ENCODE measurements around the gene YBX3. TPM values are rescaled to one million over a fixed set of nuclear protein-coding genes. Genes with fewer than 3 reads are reported as not detected.

YBX3 gene
- total and polyA plus RNA-seq, 2 of the 4 experiments (the other 2 are of a cell fraction), result 33.7 to 132 TPM

GRCh38 chr12:10739157-10740118 lies 16.3 kb upstream of the YBX3 start:
- Histone ChIP-seq H2BK5ac (ENCODE audit: low read depth, low read length, poor library complexity, severe bottlenecking) (no peak overlapping the region), H3K36me3 (ENCODE audit: control insufficient read depth, insufficient read depth, low read length) (no peaks in the 10 kb centered on the region), H3K23ac (ENCODE audit: low read depth, low read length) (no peak overlapping the region), H3K4me1 (ENCODE audit: control insufficient read depth, insufficient read depth, low read length) (no peaks in the 10 kb centered on the region), H3K27me3 (ENCODE audit: control insufficient read depth, insufficient read depth, low read length) (peaks cover 16% of the 10 kb centered on the region), H3K9me3 (ENCODE audit: control insufficient read depth, insufficient read depth, low read length) (no peaks in the 10 kb centered on the region), H2AK5ac (ENCODE audit: low read depth, low read length) (no peak overlapping the region), H3K4me3 (ENCODE audit: insufficient read depth, low read depth, low read length) (no peak overlapping the region), H3K27ac (ENCODE audit: insufficient read depth, low read length) (no peak overlapping the region), H2BK20ac (ENCODE audit: low read depth, low read length) (no peak overlapping the region), H4K20me1 (ENCODE audit: insufficient read depth, low read length) (no peaks in the 10 kb centered on the region), H3K79me1 (ENCODE audit: low read depth in 1 of 2, low read length in 2 of 2) (no peaks in the 10 kb centered on the region), H2BK15ac (ENCODE audit: low read depth, low read length) (no peak overlapping the region), H3K56ac (ENCODE audit: extremely low read depth, insufficient read depth, low read length) (no peak overlapping the region), H4K8ac (ENCODE audit: low read depth in 2 of 2, low read length in 2 of 2) (no peak overlapping the region), H3K9me1 (ENCODE audit: insufficient read depth, low read length) (no peaks in the 10 kb centered on the region), H3K4ac (ENCODE audit: low read depth, low read length) (no peak overlapping the region), H3K4me2 (ENCODE audit: low read depth, low read length) (no peak overlapping the region), H4K5ac (ENCODE audit: low read depth, low read length) (no peak overlapping the region), H2AFZ (replicated peaks; ENCODE audit: low read length, poor library complexity) (no peak overlapping the region), H2AK9ac (replicated peaks; ENCODE audit: low read depth, low read length, poor library complexity) (no peak overlapping the region), H2BK120ac (ENCODE audit: low read depth, low read length) (no peak overlapping the region), H3K14ac (replicated peaks; ENCODE audit: low read depth, low read length) (no peak overlapping the region), H3K18ac (ENCODE audit: low read depth, low read length) (no peak overlapping the region), H4K91ac (ENCODE audit: insufficient read depth, low read depth, low read length) (no peak overlapping the region), H3K9ac (ENCODE audit: low read depth, low read length) (no peak overlapping the region)
- dilution Hi-C loops (cut with HindIII; ENCODE audit: low sequenced_read_pairs, unreplicated experiment) (no loop called here), intact Hi-C loops (cut with micrococcal nuclease) (no loop called here), in situ Hi-C loops (cut with MboI; ENCODE audit: low sequenced_read_pairs) (no loop called here)
- ChIA-PET POLR2A (ENCODE audit: unreplicated experiment) (no interaction called here), CTCF (interaction anchor here (0.5 kb wide), 1 partner anchor 1251 kb away, joined by 3 read pairs; no protein-coding TSS in a partner anchor)
- no TSS peak for BruUV-seq (replicated peaks)
- DNase-seq (no peak), ATAC-seq (ENCODE audit: low read depth) (no peak)
- no CpG with 5 or more reads among the region's 8 CpGs for WGBS, 2 experiments (ENCODE audit: extremely low coverage in 2 of 2, insufficient read length in 1 of 2)
- TF ChIP-seq MAFK (IDR thresholded peaks at IDR 0.05; ENCODE audit: low read depth, low read length), result no peak
- TF ChIP-seq MAZ (IDR thresholded peaks at IDR 0.05; ENCODE audit: borderline replicate concordance, low read depth, low read length), result no peak
- TF ChIP-seq RFX5 (IDR thresholded peaks at IDR 0.05; ENCODE audit: low read depth, low read length), result no peak
- no peak for TF ChIP-seq CEBPB (IDR thresholded peaks at IDR 0.05; ENCODE audit: low read depth, low read length)
- no peak for TF ChIP-seq BHLHE40 (IDR thresholded peaks at IDR 0.05; ENCODE audit: low read depth, low read length)
- TF ChIP-seq NFE2L2 (IDR thresholded peaks at IDR 0.05; ENCODE audit: low read depth, low read length), result no peak
- TF ChIP-seq USF2 (IDR thresholded peaks at IDR 0.05; ENCODE audit: low read depth, low read length), result no peak
- no peak for TF ChIP-seq RCOR1 (IDR thresholded peaks at IDR 0.05; ENCODE audit: insufficient replicate concordance, low read length)
- TF ChIP-seq RAD21 (IDR thresholded peaks at IDR 0.05; ENCODE audit: low read length), result no peak
- TF ChIP-seq CTCF (conservative IDR thresholded peaks at IDR 0.05; ENCODE audit: low read depth, low read length), result no peak
- TF ChIP-seq, protein P1, sequence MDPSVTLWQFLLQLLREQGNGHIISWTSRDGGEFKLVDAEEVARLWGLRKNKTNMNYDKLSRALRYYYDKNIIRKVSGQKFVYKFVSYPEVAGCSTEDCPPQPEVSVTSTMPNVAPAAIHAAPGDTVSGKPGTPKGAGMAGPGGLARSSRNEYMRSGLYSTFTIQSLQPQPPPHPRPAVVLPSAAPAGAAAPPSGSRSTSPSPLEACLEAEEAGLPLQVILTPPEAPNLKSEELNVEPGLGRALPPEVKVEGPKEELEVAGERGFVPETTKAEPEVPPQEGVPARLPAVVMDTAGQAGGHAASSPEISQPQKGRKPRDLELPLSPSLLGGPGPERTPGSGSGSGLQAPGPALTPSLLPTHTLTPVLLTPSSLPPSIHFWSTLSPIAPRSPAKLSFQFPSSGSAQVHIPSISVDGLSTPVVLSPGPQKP (IDR thresholded peaks at IDR 0.05; ENCODE audit: borderline replicate concordance, low read depth, low read length), result no peak
- no peak for TF ChIP-seq POLR2A (IDR thresholded peaks at IDR 0.05; ENCODE audit: low read depth, low read length)
- no peak for TF ChIP-seq SMC3 (IDR thresholded peaks at IDR 0.05; ENCODE audit: low read depth, low read length)
- TF ChIP-seq FOS (IDR thresholded peaks at IDR 0.05; ENCODE audit: low read depth, low read length), result no peak
- no peak for TF ChIP-seq CHD1 (IDR thresholded peaks at IDR 0.05; ENCODE audit: low read depth, low read length)

Measured in IMR-90 (cell line).